WTC11 (cell line): Measurements from ENCODE around the gene CACNA2D3. TPM values are rescaled to one million over a fixed set of nuclear protein-coding genes. Genes with fewer than 3 reads are reported as not detected.

Experiments
- ATAC-seq: fragments of 200-7000 bp; cut with Tn5 transposase; 2 replicates; pipeline ENCODE4 v1.10.0; 2021; ENCODE audit warnings: mild to moderate bottlenecking, moderate library complexity
- CTCF ChIA-PET: fragments of 300-600 bp; sonication (Branson Sonifier 250); formaldehyde crosslinking; loops from one replicate; lab custom pipeline; 2021; ENCODE audit warnings: antibody characterized with exemption; lab: Charles Lee
- POLR2A ChIA-PET: fragments of 350-600 bp; sonication (Branson Sonifier 250); formaldehyde crosslinking; loops from one replicate; lab custom pipeline; 2021; ENCODE audit warnings: antibody characterized with exemption; lab: Charles Lee
- DNase-seq: peaks from one replicate; pipeline ENCODE4 v3.0.0; 2021; ENCODE audit warnings: low spot score
- H3K27ac Mint-ChIP-seq: 2 replicates; pipeline ENCODE4 v1.8.0; 2021; ENCODE audit warnings: mixed read lengths
- H3K27me3 Mint-ChIP-seq: 2 replicates; pipeline ENCODE4 v1.8.0; 2021; ENCODE audit warnings: low read depth, mild to moderate bottlenecking, moderate library complexity, mixed read lengths
- H3K36me3 Mint-ChIP-seq: 2 replicates; pipeline ENCODE4 v1.8.0; 2021; ENCODE audit warnings: mixed read lengths
- H3K4me1 Mint-ChIP-seq: 2 replicates; pipeline ENCODE4 v1.8.0; 2022; ENCODE audit warnings: mixed read lengths
- H3K4me3 Mint-ChIP-seq: 2 replicates; pipeline ENCODE4 v1.8.0; 2021; ENCODE audit warnings: mild to moderate bottlenecking, moderate library complexity, mixed read lengths
- H3K9me3 Mint-ChIP-seq: 2 replicates; pipeline ENCODE4 v1.8.0; 2021; ENCODE audit warnings: mixed read lengths
- CBFB ChIP-seq: sonication (generic); formaldehyde crosslinking; IDR thresholded peaks from 2 replicates; pipeline ENCODE4 v1.8.1; 2022; ENCODE audit warnings: mild to moderate bottlenecking, low read depth, missing genetic modification reagents
- ESRRA ChIP-seq: sonication (generic); formaldehyde crosslinking; IDR thresholded peaks from 2 replicates; pipeline ENCODE4 v1.8.1; 2022; ENCODE audit warnings: mild to moderate bottlenecking, missing genetic modification reagents, borderline replicate concordance
- ETV6 ChIP-seq: sonication (generic); formaldehyde crosslinking; IDR thresholded peaks from 2 replicates; pipeline ENCODE4 v1.8.1; 2022; ENCODE audit warnings: mild to moderate bottlenecking, missing genetic modification reagents
- NR1H2 ChIP-seq: sonication (generic); formaldehyde crosslinking; IDR thresholded peaks from 2 replicates; pipeline ENCODE4 v1.9.0; 2021; ENCODE audit warnings: mild to moderate bottlenecking, moderate library complexity, missing genetic modification reagents
- OVOL2 ChIP-seq: fragments of 250-450 bp; sonication (Bioruptor Pico); IDR thresholded peaks from 2 replicates; pipeline ENCODE4 v1.9.0; 2021; ENCODE audit warnings: mild to moderate bottlenecking, borderline replicate concordance
- SP1 ChIP-seq: sonication (generic); formaldehyde crosslinking; conservative IDR thresholded peaks from 2 replicates; pipeline ENCODE4 v1.8.1; 2022; ENCODE audit warnings: missing genetic modification reagents
- TEAD1 ChIP-seq: sonication (generic); formaldehyde crosslinking; IDR thresholded peaks from 2 replicates; pipeline ENCODE4 v1.8.0; 2022; ENCODE audit warnings: mild to moderate bottlenecking, missing genetic modification reagents
- ZBTB21 ChIP-seq: sonication (generic); formaldehyde crosslinking; IDR thresholded peaks from 2 replicates; pipeline ENCODE4 v1.8.1; 2023; ENCODE audit warnings: mild to moderate bottlenecking, missing genetic modification reagents, borderline replicate concordance
- ZNF317 ChIP-seq: sonication (generic); formaldehyde crosslinking; IDR thresholded peaks from 2 replicates; pipeline ENCODE4 v1.8.1; 2023; ENCODE audit warnings: low read depth, mild to moderate bottlenecking, moderate library complexity, missing genetic modification reagents, borderline replicate concordance
- total RNA-seq: library from RNA; stranded (reverse); gene quantifications from 3 replicates; pipeline ENCODE4 v1.2.3, GENCODE V29; 2021
- TF ChIP-seq, protein P1 (sequence below): sonication (generic); formaldehyde crosslinking; IDR thresholded peaks from 2 replicates; pipeline ENCODE4 v1.8.0; 2022; ENCODE audit warnings: missing genetic modification reagents
- TF ChIP-seq, protein P2 (sequence below): sonication (generic); formaldehyde crosslinking; IDR thresholded peaks from 2 replicates; pipeline ENCODE4 v1.8.0; 2022; ENCODE audit warnings: mild to moderate bottlenecking, missing genetic modification reagents
- TF ChIP-seq, protein P3 (sequence below): sonication (generic); formaldehyde crosslinking; conservative IDR thresholded peaks from 2 replicates; pipeline ENCODE4 v1.8.1; 2023; ENCODE audit warnings: mild to moderate bottlenecking, low read depth, missing genetic modification reagents, moderate library complexity
- TF ChIP-seq, protein P4 (sequence below): fragments of 250-450 bp; sonication (Bioruptor Pico); IDR thresholded peaks from 2 replicates; pipeline ENCODE4 v1.9.0; 2021; ENCODE audit warnings: mild to moderate bottlenecking

The CACNA2D3 gene
- total RNA-seq, 1 experiment from 2014 or later = 5.0 TPM

DNA sequence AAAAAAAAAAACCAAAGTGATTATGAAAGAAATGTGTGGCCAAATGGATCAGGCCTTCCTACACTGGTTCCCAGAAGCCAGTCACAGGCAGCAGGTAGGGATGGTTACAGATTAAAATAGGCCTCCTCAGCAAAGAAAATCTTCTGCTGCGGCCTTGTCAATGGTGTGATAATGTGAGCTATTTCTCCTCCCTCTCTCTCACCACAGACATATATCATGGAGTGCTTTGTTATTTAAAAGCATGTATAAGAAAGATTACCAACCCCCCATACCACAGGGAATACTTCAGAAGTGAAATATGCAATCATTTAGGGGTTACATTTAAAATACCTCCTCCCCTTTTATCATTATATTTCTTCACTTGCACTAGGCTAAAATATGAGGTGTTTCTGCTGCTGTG lies 837.7 kb downstream of the CACNA2D3 start (continued):
- TF ChIP-seq, protein P1, sequence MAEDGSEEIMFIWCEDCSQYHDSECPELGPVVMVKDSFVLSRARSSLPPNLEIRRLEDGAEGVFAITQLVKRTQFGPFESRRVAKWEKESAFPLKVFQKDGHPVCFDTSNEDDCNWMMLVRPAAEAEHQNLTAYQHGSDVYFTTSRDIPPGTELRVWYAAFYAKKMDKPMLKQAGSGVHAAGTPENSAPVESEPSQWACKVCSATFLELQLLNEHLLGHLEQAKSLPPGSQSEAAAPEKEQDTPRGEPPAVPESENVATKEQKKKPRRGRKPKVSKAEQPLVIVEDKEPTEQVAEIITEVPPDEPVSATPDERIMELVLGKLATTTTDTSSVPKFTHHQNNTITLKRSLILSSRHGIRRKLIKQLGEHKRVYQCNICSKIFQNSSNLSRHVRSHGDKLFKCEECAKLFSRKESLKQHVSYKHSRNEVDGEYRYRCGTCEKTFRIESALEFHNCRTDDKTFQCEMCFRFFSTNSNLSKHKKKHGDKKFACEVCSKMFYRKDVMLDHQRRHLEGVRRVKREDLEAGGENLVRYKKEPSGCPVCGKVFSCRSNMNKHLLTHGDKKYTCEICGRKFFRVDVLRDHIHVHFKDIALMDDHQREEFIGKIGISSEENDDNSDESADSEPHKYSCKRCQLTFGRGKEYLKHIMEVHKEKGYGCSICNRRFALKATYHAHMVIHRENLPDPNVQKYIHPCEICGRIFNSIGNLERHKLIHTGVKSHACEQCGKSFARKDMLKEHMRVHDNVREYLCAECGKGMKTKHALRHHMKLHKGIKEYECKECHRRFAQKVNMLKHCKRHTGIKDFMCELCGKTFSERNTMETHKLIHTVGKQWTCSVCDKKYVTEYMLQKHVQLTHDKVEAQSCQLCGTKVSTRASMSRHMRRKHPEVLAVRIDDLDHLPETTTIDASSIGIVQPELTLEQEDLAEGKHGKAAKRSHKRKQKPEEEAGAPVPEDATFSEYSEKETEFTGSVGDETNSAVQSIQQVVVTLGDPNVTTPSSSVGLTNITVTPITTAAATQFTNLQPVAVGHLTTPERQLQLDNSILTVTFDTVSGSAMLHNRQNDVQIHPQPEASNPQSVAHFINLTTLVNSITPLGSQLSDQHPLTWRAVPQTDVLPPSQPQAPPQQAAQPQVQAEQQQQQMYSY = no peak
- TF ChIP-seq, all 79 proteins: peak for 0

DNA sequence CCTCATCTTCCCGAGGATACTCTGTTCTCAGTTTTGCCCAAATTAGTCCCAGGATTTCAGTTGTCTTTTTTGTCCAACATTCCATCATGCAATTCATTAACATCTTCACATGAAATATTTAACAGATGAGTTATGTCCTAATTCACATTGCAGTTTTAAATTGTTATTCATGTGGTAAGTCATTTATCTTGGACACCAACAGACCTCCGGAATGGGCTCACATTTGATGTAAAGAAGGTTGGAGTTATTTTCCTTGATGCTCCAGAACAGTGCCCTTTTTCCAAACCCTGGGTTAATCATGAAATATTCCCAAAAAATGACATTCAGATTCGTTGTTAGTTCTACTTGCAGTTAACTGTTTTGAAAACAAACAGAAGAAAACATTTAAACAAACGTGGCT lies 838.3 kb downstream of the CACNA2D3 start:
- ATAC-seq = no peak
- no peaks in the 10 kb centered on the region for H3K27me3 Mint-ChIP-seq
- TF ChIP-seq, protein P2, sequence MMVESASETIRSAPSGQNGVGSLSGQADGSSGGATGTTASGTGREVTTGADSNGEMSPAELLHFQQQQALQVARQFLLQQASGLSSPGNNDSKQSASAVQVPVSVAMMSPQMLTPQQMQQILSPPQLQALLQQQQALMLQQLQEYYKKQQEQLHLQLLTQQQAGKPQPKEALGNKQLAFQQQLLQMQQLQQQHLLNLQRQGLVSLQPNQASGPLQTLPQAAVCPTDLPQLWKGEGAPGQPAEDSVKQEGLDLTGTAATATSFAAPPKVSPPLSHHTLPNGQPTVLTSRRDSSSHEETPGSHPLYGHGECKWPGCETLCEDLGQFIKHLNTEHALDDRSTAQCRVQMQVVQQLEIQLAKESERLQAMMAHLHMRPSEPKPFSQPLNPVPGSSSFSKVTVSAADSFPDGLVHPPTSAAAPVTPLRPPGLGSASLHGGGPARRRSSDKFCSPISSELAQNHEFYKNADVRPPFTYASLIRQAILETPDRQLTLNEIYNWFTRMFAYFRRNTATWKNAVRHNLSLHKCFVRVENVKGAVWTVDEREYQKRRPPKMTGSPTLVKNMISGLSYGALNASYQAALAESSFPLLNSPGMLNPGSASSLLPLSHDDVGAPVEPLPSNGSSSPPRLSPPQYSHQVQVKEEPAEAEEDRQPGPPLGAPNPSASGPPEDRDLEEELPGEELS (CRISPR knock-in tag) = no peak
- no peak for TF ChIP-seq ESRRA (CRISPR knock-in tag)
- no peak for TF ChIP-seq ZBTB21 (CRISPR knock-in tag)
- no peak for TF ChIP-seq CBFB (CRISPR knock-in tag)
- TF ChIP-seq ETV6 (CRISPR knock-in tag) = no peak
- no peak for TF ChIP-seq ZNF317 (CRISPR knock-in tag)
- TF ChIP-seq, all 79 proteins: peak for 0
- no peaks in the 10 kb centered on the region for H3K9me3 Mint-ChIP-seq
- ChIA-PET CTCF (interaction anchor here (0.7 kb wide), 1 partner anchor 220 kb away, joined by 5 read pairs; no protein-coding TSS in a partner anchor), POLR2A (no interaction called here)
- H3K27ac Mint-ChIP-seq = no peak overlapping the region
- H3K4me1 Mint-ChIP-seq = peaks cover 26% of the 10 kb centered on the region
- no peak for DNase-seq
- H3K4me3 Mint-ChIP-seq = no peak overlapping the region
- H3K36me3 Mint-ChIP-seq = no peaks in the 10 kb centered on the region

DNA sequence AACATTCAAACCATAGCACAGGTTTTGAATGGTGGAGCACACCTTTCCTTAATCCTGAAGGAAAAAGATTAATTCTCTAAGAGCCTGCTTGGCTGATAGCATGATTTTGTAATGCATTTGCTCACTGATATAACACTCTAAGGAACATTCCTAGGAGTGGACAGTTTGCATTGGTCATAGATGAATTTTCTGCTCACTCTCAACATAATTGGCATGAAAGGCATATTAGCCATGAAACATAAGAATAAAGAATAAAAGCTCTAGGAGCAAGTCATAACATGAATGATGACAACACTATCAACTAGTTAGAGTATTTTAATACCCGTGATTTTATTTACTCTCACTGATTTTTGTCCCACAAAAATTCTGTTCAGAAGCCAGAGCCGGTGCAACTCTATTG lies 839.8 kb downstream of the CACNA2D3 start:
- H3K4me3 Mint-ChIP-seq = no peak overlapping the region
- TF ChIP-seq SP1 (CRISPR knock-in tag) = no peak
- no peak for TF ChIP-seq ZNF317 (CRISPR knock-in tag)
- TF ChIP-seq NR1H2 = no peak
- TF ChIP-seq, protein P3, sequence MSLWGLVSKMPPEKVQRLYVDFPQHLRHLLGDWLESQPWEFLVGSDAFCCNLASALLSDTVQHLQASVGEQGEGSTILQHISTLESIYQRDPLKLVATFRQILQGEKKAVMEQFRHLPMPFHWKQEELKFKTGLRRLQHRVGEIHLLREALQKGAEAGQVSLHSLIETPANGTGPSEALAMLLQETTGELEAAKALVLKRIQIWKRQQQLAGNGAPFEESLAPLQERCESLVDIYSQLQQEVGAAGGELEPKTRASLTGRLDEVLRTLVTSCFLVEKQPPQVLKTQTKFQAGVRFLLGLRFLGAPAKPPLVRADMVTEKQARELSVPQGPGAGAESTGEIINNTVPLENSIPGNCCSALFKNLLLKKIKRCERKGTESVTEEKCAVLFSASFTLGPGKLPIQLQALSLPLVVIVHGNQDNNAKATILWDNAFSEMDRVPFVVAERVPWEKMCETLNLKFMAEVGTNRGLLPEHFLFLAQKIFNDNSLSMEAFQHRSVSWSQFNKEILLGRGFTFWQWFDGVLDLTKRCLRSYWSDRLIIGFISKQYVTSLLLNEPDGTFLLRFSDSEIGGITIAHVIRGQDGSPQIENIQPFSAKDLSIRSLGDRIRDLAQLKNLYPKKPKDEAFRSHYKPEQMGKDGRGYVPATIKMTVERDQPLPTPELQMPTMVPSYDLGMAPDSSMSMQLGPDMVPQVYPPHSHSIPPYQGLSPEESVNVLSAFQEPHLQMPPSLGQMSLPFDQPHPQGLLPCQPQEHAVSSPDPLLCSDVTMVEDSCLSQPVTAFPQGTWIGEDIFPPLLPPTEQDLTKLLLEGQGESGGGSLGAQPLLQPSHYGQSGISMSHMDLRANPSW = no peak
- no peak for TF ChIP-seq OVOL2 (CRISPR knock-in tag)
- TF ChIP-seq TEAD1 (CRISPR knock-in tag) = no peak
- TF ChIP-seq, protein P4, sequence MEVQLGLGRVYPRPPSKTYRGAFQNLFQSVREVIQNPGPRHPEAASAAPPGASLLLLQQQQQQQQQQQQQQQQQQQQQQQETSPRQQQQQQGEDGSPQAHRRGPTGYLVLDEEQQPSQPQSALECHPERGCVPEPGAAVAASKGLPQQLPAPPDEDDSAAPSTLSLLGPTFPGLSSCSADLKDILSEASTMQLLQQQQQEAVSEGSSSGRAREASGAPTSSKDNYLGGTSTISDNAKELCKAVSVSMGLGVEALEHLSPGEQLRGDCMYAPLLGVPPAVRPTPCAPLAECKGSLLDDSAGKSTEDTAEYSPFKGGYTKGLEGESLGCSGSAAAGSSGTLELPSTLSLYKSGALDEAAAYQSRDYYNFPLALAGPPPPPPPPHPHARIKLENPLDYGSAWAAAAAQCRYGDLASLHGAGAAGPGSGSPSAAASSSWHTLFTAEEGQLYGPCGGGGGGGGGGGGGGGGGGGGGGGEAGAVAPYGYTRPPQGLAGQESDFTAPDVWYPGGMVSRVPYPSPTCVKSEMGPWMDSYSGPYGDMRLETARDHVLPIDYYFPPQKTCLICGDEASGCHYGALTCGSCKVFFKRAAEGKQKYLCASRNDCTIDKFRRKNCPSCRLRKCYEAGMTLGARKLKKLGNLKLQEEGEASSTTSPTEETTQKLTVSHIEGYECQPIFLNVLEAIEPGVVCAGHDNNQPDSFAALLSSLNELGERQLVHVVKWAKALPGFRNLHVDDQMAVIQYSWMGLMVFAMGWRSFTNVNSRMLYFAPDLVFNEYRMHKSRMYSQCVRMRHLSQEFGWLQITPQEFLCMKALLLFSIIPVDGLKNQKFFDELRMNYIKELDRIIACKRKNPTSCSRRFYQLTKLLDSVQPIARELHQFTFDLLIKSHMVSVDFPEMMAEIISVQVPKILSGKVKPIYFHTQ (CRISPR knock-in tag) = no peak

More for the DNA sequence above, 839.8 kb downstream of the CACNA2D3 start:
- peaks cover 17% of the 10 kb centered on the region for H3K4me1 Mint-ChIP-seq
- POLR2A ChIA-PET = no interaction called here
- no peaks in the 10 kb centered on the region for H3K27me3 Mint-ChIP-seq
- CTCF ChIA-PET = no interaction called here
- no peaks in the 10 kb centered on the region for H3K9me3 Mint-ChIP-seq
- ATAC-seq = no peak
- DNase-seq = no peak
- H3K27ac Mint-ChIP-seq = no peak overlapping the region
- H3K36me3 Mint-ChIP-seq = no peaks in the 10 kb centered on the region
